HG03442 (cell line): ENCODE results near the gene OR11L1.

ENCODE experiments used
- ATAC-seq: cut with Tn5 transposase; IDR thresholded peaks from one replicate; pipeline ENCODE4 v1.9.1; 2021; ENCODE audit warnings: mild to moderate bottlenecking, moderate library complexity; ENCODE audit not compliant: unreplicated experiment

The OR11L1 gene, protein sequence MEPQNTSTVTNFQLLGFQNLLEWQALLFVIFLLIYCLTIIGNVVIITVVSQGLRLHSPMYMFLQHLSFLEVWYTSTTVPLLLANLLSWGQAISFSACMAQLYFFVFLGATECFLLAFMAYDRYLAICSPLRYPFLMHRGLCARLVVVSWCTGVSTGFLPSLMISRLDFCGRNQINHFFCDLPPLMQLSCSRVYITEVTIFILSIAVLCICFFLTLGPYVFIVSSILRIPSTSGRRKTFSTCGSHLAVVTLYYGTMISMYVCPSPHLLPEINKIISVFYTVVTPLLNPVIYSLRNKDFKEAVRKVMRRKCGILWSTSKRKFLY

DNA sequence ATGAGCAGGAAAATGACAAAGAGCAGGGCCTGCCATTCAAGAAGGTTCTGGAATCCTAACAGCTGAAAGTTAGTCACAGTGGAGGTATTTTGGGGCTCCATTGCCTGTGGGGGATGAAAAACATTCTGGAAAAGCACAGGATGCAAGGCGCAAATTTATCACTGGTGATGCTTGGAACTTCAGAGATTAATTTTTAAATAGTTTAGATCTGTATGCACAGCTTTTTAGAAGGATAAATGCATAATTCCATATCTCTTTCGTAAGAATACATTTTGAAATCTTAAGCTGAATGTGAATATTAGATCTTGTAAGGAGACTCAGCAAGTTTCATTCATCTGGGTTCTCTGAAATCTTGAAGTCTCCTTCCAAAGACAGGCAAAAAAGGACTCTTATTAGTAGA lies at the start of gene OR11L1:
Gene OR11L1 (minus strand): TSS at position 101 of the 400 bp plus-strand sequence. CDS start 0 bp downstream, at position 101.
- ATAC-seq = no peak

DNA sequence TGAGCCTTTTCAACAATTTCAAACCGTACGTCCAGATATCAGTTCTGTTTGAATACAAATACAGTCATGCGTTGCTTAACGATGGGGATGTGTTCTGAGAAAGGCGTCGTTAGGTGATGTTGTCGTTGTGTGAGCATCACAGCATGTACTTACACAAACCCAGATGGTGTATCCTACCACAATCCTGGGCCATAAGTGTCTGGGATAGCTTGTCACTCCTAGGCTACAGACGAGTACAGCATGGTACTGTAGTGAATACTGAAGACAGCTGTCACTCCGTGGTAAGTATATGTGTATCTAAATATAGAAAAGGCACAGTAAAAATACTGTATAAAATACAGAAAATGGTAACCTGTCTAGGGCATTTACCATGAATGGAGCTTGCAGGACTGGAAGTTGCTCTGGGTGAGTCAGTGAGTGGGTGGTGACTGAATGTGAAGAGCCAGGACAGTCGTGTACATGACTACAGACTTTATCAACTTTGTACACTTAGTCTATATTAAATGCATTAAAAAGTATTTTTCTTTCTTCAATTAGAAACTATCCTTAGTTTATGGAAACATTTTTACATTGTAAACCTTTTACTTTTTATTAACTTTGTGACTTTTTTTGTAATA lies 43.2 kb upstream of the OR11L1 start:
- ATAC-seq = no peak

DNA sequence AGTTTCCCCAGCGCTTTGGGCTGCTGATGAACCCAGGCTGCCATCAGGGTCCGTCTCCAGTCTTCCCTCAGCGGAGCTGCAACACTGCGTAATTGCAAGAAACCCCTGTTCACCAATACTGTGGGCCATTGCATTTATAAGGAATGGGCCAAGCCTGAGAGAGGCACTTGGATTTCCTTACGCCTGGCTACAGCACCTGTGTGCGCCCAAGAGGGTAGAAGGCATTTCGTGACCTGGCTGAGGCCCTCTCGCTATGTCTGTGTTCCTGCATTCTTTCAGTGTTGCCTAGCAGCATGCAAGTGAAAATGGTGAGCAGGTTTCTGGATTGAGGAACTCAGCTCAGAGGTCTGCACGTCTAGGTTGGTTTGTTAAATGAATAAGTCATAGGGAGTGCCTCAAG lies 41.6 kb upstream of the OR11L1 start:
- ATAC-seq = no peak

DNA sequence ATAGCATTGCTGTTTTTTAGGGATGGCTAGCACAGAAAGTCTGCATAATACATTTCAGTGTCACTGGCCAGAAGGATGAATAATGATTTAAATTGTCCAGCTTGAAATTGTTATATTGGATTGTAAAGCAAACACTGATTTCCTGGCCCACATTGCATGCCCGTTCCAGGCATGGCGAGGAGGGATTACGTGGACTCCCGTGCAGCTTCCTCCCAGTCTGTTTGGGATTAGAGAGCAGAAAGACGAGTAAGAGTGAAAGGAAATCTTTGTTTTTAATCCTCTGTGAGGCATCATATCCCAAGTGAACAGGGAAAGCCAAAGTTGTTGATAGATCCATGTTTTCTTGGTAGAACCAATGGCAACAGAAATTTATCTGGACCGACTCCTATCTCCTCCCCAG lies 23.7 kb upstream of the OR11L1 start:
- ATAC-seq = no peak

DNA sequence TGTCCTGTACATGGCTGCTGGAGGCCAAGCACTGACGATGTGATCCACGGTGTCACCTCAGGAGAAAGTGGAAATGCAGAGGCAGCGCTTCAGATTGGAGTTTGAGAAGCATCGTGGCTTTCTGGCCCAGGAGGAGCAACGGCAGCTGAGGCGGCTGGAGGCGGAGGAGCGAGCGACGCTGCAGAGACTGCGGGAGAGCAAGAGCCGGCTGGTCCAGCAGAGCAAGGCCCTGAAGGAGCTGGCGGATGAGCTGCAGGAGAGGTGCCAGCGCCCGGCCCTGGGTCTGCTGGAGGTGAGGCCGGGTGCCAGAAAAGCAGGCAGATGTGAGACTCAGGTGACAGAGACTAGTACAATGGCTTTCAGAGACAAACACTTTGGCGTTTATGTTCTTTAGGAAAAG lies 22.9 kb upstream of the OR11L1 start:
- ATAC-seq = no peak

DNA sequence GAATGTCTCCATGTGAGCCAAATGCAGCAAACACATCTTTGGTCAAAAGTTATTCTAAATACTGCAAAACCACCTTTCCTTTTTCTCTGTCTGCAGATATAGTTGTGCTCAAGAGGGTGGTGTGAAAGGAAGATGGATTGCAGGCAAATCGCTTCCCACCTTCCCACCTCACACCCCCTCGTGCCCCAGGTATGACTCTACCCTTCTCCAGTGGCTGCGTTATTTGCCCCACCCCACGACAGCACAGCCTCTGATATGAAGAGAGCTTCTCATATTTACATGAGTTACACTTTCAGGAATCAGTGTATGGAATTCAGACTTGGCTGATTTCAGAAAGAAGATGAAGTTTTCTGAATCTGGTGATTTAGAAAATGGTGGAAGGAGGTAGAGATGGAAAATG lies 21.1 kb upstream of the OR11L1 start:
- ATAC-seq = no peak

DNA sequence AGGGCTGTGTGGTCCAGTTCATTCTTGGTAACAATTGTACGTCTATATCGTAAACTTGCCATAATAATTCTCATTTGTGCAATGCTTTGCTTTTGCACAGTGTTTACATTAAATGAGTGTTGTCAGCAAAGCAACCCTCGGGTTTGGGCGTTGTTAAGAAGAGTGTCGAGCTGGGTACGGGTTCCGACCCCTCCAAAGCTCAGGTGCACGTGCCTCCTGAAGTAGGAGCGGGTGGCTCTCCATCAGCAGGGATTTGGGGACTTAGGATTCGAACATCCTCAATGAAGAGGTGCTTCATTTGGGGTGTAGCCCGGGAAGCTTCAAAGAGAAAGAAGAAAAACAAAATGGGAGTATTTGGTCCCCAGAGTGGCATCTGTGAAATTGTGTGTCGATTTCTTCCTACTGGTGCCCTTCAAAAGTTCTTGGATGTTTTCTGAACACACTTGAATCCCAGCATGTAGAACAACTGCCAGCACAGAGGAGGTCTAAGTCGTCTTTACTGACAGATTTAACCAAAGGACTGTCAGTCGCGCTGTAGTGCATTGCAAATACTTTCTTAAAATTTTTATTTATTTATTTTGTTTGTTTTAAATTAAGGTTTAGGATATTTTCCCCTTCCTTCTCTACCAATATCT lies 16.4 kb upstream of the OR11L1 start:
- ATAC-seq = no peak

DNA sequence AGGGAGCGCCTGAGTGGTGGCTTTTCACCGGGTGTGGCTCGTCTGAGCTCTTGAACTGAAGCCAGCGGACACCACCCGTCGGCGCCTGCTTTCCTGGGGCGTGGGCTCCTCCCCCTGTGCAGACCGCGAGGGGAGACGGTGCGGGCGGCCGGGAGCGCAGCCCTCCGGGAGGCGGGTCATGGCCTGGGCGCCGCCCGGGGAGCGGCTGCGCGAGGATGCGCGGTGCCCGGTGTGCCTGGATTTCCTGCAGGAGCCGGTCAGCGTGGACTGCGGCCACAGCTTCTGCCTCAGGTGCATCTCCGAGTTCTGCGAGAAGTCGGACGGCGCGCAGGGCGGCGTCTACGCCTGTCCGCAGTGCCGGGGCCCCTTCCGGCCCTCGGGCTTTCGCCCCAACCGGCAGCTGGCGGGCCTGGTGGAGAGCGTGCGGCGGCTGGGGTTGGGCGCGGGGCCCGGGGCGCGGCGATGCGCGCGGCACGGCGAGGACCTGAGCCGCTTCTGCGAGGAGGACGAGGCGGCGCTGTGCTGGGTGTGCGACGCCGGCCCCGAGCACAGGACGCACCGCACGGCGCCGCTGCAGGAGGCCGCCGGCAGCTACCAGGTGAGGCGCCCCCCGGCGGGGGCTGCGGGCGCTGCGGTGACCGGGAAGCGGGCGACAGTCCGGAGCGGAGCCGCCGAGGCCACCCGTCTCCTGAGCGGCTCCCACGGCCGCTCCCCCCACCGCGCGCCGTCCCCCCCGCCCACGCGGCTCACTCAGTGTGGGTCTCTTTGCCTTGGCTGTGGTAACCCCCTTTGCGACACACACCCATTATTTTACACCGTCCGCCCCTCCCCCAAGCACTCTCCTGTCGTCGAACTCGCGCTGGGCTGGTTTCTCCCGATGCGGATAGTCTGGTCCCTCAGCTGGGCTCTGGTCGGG lies 15.6 kb upstream of the OR11L1 start, which contains the start of gene TRIM58:
Gene TRIM58 (plus strand): TSS at position 119 of the 916 bp plus-strand sequence. CDS start 60 bp downstream, at position 179.
- ATAC-seq = peak; percentile 70

DNA sequence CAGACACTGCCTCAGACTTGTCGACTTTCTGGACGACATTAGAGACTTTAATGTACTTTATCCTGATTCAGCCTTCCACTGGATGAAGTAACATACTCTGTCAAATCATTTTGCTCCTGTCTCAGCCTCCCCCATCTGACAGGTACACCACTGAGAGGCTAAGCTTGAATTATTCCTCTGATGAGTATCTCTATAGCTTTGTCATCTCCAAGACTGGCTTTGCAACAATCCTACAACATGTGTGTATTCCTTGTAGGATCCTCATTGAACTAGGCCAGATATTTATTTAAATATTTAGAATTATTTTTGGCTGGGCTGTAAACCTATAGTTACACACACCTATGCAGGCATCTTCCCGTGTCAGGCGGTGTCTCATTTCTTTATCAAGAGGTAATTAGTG lies 14.2 kb upstream of the OR11L1 start:
- ATAC-seq = no peak

DNA sequence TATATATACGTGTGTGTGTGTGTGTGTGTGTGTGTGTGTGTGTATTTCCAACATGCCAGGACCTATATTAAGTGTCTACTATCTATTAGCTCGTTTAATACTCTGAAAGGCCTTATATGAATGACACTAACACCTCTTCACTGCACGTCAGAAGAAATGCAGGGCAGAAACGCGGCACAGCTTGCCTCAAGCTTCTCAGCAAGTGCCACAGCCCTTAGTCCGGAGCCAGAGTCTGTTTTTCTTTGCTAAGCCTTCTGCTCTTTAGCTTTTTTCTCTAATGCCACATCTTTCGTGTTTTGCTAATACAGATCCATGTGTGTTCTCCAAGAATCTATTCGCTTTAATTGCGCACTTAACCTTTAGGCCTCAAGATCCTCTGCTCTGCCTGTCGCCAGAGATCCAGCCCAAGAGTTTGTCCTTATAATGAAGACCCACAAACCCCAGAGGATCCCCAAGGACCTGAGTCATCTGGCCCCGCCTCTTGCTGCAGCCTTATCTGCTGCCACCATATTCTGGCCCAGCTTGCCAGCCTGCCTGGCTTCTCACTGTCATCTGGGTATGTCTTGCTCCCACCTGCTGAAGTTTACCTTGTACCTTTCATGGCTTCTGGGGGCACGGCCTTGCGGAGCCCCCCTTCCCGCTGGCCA lies 13.3 kb upstream of the OR11L1 start:
- ATAC-seq = no peak

DNA sequence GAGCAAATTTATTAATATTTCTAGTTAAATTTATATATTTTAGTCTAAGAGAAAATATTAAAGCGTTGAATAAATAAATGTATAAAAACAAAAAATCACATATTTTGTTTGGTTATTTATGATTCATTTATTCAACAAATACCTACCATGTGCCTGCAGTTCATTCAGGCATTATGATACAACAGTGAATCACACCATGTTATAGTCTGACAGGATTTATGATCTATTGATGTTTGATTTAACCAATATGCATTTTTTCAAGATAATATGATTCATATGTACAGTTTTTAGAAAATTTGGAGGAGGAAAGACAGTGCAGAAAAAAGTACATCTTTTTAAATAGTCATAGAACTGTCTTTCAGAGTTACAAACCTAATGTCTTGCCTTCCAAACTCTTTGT lies 7.9 kb upstream of the OR11L1 start:
- no peak for ATAC-seq

DNA sequence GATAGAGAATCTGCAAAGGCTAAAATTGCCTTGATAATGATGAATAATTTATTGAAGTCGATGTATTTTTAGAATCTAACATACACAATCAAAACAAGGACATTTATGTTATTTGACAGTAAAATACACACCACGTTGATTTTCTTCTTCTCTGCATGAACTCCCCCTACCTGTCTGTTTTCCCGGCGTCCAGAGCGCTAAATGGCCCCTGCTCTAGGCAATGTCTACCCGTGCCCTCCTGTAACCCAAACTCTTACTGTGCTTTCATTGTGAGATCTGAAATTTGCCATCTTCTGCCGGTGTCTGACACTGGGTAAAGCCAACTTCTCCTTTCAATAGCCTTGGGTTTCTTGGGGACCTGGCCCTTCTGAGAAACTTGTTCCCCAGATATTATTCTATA lies 6.7 kb upstream of the OR11L1 start:
- ATAC-seq = no peak

DNA sequence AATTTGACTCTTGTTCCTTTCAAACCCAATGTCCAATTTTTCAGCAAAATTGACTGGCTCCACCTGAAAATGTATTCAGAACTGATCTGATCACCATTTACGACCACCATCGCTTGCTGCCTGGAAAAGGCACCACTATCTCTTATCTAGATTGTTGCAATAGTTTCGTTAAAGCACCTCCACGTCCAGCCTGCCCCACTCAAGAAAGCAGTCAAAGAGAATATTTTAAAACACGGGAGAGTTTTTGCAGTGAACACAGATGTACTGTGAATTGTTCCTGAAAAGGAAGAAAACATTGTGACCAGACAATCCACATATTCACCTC lies 4.0 kb upstream of the OR11L1 start:
- ATAC-seq = no peak

DNA sequence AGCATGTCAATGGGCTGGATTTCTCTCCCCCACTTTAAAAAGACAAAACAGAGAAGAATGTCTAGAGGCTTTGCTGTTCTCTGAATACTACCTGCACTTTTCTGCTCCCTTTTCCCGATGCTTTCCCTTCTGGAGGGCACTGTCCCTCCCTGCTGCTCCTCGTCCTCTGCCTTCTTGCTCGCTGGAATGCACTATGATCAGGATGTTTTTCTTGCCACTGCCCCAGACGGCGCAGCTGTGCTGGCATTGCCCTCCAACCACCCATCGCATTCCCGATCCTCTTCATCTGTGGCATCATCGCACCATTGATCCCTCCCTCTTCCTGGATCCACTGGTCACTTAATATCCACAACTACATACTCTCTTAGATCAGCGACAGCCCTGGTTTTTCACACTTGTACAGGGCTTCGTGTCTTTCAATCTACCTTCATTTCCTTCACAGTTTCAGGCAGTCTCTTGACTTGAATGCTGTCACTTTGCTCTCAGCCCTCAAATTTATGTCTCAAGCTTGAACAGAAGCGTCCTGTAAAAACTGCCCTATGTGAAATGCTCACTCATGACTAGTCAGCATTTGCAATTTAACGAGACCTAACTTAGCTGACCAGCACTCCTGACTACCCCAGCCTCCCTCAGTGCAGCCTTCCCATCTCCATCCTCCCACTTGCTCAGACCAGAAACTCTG lies 3.5 kb upstream of the OR11L1 start:
- no peak for ATAC-seq

DNA sequence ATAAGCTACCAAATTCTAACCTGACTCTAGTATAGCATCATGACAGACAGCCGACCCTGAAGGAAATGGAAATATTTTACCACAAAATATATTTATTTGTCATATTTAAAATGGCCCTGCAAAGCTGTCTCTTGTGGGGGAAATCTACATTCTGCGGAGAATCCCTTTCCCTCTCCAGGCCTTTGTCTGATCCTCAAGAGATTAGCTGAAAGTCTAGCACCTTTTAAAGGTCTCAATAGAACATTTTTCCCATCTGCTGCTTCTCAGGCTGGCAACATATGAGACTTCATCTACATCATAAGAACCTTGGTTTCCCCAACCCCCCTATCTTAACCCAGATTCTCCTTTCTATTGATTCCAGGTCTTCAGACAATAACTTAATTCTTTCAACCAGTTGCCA lies 1.7 kb upstream of the OR11L1 start:
- ATAC-seq = no peak

DNA sequence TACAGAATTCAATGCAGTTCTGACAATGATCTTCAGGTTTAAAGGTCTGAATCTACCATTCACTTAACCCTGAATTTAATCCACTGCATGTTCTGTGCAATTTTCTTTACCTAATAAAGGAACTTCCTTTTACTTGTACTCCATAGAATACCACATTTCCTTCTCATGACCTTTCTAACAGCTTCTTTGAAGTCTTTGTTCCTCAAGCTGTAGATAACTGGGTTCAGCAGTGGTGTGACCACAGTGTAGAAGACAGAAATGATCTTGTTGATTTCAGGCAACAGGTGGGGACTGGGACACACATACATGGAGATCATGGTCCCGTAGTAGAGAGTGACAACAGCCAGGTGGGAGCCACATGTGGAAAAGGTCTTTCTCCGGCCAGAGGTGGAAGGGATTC lies 878 bp downstream of the OR11L1 start:
- no peak for ATAC-seq

DNA sequence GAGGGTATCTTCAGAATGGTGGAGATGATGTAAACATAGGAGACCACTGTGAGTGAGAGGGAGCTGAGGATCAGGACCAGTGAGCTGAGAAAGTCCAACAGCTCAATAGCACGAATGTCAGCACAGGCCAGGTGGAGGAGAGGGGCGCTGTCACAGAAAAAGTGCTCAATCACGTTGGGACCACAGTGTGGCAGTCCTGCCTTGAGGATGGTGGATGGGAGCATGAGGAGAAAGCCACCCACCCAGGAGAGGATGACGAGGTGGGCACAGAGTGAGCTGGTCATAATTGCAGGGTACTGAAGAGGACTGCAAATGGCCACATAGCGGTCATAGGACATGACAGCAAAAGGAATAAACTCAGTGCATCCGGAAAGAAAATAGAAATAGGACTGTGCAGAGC lies 8.1 kb downstream of the OR11L1 start:
- ATAC-seq = no peak

DNA sequence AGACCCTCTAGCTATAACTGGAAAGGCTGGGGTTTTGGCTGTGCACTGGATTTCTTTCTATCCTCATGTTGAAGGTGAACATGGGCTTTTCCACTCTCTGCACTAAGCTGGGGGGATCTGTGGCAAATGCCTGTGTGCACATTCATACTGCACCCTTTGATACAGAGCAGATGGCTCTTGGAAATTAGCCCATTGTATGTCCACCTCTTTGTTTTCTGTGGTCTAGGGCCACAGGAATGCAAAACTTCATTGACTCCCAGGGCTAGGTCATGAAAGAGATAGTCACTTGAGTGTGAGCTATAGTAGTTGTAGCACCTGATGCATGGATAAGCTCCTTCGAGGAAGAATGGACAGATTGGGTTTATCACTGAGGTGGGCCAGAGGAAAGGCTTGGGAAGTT lies 12.0 kb downstream of the OR11L1 start:
- ATAC-seq = no peak

DNA sequence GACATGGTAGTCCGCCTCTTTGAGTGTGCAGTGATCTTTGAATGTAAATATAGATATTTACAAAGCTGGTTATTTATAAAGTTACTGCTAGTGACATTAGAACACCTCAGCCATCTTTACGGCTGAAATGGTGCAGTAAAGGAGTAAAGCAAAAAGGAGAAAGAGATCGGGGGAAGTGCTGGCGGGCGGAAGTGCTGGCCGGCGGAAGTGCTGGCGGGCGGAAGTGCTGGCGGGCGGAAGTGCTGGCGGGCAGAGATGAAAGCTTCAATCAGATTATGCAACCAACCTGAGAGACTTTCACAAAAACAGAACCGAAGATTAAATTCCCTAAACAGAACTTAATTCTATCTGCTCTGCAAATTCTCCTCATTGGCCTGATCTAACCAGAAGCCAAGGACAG lies 16.3 kb downstream of the OR11L1 start:
- no peak for ATAC-seq

DNA sequence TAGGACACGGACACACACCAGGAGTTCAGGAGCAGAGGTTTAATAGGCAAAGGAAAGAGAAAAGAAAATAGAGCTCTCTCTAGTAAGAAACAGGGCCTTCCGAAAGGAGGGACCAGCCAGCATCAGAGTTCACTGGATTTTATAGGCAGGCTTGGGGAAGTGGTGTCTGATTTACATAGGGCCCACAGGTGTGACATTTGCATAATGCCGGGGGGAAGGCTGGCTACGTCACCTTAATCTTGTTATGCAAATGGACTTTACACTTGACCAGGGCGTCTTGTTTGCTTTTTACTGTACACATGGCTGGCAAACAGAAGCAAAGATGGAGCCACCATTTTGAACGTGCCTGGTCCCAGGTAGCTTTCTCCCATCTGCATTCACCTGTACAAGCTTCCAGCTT lies 17.7 kb downstream of the OR11L1 start, which contains the start of gene OR14A16:
Gene OR14A16 (minus strand): TSS at position 97 of the 400 bp plus-strand sequence. CDS start 8,390 bp downstream, outside the sequence.
- ATAC-seq = no peak
